Kidney glomerular epithelial cell (primary cell): ENCODE results near the gene PPP1R14B.

Experiments
- DNase-seq: peaks from one replicate; lab custom pipeline; 2025; lab: John Stamatoyannopoulos, UW

The PPP1R14B gene

GRCh38 chr11:64230985-64231365 lies 15.8 kb downstream of the PPP1R14B start:
- no peak for DNase-seq

- DNase-seq, result peak; percentile 82
Observed at GRCh38 chr11:64230171-64230984, 16.4 kb downstream of the PPP1R14B start, which contains the start of gene DNAJC4. Gene DNAJC4, plus strand, starts transcription at chr11:64230548. Its CDS starts 307 bp downstream, at chr11:64230855.

DNA sequence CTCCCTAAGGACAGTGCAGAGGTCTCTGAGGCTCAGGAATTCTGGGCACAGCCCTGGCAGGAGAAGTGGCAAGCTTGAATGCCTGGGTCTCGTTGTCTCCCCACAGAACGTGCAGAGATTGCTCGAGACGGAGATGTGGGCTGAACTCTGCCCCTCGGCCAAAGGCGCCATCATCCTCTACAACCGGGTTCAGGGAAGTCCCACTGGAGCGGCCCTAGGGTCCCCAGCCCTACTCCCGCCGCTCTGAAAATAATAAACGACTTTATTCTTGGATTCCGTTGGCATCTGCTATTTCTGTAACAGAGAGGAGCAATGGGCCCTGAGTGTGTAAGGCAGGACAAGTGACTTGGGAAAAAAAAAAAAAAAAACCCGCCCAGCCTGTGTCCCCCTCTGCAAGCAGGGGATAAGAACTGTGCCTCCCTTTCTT lies 17.0 kb downstream of the PPP1R14B start:
- no peak for DNase-seq

GRCh38 chr11:64229090-64229743 lies 17.5 kb downstream of the PPP1R14B start:
- no peak for DNase-seq

DNA sequence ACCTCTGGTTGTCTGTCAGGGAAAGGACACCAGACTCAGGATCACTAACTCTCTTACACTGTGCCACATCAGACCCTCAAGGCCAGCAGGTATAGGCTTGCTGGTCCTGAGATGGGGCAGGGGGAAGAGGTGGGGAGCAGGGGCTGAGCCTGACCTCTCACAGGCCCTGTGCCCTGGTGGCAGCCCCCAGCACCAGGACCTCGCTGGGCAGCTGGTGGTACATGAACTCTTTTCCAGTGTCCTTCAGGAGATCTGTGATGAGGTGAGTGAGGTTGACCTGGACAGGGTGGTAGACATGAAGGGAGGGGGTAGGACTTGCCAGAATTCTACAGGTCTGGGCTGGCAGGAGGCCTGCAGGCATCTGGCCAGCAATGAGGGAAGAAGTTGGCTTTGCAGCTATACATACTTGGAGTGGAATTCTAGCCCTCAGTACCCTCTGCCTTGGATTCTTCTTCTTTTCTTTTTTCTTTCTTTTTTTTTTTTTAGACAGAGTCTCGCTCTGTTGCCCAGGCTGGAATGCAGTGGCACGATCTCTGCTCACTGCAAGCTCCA lies 19.3 kb downstream of the PPP1R14B start:
- no peak for DNase-seq

GRCh38 chr11:64226507-64227051 lies 20.2 kb downstream of the PPP1R14B start:
- no peak for DNase-seq

- peak; percentile 41 for DNase-seq
Observed at GRCh38 chr11:64225608-64226506, 20.9 kb downstream of the PPP1R14B start, which contains the start of the genes NUDT22 and TRPT1. Gene NUDT22, plus strand, starts transcription at chr11:64226274. Its CDS starts 379 bp downstream, at chr11:64226653. Gene TRPT1, minus strand, starts transcription at chr11:64226186. Its CDS starts 326 bp downstream, at chr11:64225860.

- no peak for DNase-seq
Observed at GRCh38 chr11:64224891-64225607, 21.7 kb downstream of the PPP1R14B start.

DNA sequence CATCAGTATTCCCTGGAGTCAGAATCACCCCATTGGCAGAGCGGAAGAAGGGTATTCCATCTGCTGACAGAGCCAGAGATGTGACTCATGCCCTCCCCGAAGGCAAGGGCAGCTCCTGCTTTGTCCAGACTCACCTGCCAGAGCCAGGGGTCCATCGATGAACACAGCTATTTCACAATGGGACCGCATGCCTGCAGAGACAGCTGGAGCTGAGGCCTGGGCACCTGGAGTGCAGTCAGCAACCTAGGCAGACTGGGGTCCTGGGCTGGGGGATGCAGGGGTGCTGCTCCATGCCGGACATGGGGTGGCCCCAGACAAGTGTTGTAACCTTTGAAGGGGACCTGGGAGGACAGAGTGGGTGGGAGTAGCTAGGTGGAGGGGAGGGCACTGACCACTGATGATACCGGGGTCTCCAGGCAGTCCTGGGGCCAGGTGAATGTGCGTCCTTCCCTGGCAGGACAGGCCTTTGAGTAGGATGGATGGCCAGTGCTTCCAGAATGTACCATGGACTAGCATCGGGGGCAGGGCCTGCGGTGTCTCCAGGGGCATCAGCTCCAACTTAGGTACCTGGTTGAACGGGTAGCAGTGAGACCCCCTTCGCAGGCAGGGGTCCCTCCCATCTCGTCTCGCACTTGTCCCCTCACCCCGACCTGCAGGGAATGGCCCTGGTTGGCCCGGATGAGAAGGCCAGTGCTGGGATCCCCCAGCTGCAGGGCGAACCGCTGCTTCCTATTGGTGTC lies 22.4 kb downstream of the PPP1R14B start:
- no peak for DNase-seq

DNA sequence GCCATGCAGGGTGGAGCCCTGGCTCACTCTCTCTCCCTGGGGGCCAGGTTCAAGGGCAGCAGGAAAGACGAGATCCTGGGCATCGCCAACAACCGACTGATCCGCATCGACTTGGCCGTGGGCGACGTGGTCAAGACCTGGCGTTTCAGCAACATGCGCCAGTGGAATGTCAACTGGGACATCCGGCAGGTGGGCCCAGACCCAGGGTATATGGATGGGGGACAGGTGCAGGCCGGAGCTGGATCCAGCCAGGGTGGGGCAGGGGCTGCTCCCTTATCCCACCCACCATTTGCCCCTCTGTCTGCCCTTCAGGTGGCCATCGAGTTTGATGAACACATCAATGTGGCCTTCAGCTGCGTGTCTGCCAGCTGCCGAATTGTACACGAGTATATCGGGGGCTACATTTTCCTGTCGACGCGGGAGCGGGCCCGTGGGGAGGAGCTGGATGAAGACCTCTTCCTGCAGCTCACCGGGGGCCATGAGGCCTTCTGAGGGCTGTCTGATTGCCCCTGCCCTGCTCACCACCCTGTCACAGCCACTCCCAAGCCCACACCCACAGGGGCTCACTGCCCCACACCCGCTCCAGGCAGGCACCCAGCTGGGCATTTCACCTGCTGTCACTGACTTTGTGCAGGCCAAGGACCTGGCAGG lies 23.6 kb downstream of the PPP1R14B start:
- no peak for DNase-seq

DNA sequence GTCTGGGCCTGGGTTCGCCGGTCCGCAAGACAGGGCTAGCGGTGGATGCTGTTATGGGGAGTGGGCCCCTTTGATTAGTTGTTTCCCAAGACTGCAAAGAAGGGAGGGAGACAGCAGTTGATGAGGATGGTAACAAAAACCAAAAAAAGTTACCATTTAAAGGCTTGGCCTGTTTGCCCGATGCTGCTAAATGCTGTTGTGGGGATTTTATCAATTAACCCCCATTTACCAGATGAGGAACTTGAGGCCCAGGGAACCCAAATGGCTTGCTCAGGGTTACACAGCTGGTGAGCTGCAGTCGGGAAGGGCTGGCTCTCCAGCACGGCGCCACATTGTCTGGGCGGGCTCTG lies 24.1 kb downstream of the PPP1R14B start:
- no peak for DNase-seq

GRCh38 chr11:64220798-64221197 lies 25.9 kb downstream of the PPP1R14B start:
- DNase-seq, result no peak

DNA sequence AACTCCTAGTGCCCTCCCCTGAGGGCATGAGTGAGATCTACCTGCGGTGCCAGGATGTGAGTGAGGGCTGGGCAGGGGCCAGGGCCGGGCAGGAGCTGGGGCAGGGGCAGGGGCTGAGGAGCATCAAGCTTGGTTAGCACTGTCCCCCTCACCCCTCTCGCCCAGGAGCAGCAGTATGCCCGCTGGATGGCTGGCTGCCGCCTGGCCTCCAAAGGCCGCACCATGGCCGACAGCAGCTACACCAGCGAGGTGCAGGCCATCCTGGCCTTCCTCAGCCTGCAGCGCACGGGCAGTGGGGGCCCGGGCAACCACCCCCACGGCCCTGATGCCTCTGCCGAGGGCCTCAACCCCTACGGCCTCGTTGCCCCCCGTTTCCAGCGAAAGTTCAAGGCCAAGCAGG lies 26.5 kb downstream of the PPP1R14B start:
- DNase-seq, result no peak

GRCh38 chr11:64219755-64220154 lies 27.0 kb downstream of the PPP1R14B start:
- DNase-seq, result no peak

GRCh38 chr11:64219354-64219684 lies 27.4 kb downstream of the PPP1R14B start:
- DNase-seq, result no peak

DNA sequence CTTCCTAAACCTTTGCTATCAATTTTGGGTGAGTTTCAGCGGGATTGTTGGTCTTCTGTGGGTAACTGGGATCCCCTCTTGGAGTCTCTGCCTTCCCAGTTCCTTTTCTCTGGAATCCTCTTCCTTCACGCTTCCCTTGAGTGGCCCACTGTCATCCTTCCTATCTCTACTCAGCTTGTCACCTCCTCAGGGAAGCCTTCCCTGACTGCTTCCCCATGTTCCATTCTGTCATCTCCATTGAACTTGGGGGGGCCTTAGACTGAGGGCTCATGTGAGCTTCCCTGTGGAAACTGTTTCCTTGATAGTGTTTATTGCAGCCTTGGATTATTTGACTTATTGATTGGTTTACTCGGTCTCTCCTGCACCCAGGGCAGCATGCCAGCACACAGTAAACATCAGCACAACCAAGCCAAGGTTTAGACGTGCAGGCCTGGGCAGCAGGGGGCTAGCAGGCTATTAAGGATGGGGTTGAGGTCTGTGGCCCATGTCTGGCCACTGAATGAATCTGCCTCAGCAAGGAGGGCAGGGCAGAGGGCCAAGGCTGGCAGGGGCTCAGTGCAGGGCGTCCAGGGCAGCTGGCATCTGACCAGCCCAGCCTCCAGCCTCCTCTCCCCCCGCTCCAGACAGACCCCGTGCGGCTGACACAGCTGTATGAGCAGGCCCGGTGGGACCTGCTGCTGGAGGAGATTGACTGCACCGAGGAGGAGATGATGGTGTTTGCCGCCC lies 28.0 kb downstream of the PPP1R14B start:
- DNase-seq, result no peak

DNA sequence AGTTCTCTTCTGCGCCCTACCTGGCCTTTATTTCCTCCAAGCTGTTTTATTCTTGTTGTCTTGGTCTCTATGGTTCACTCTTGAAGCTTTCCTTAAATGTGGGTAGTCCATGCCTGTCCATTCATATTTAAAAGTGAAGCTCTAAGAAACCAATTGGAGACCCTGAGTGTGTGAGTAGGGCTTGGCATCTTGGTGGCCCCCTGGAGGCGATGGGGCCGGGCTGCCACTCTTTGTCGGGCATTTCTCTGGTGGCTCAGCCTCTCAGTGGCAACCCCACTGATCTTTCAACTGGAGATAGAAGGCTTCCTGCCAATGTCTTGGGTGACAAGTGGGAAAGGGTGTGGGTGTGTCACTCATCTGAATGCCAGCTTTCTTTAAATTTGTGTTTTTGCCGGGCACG lies 29.9 kb downstream of the PPP1R14B start:
- DNase-seq, result no peak

GRCh38 chr11:64211181-64211872 lies 35.4 kb downstream of the PPP1R14B start:
- no peak for DNase-seq
